Subcutaneous adipose tissue (tissue), 4 donors: ENCODE measurements around the gene HSD3B7. TPM values are rescaled to one million over a fixed set of nuclear protein-coding genes. Genes with fewer than 3 reads are reported as not detected.

Experiments
- total RNA-seq, 4 donors: library from RNA; depleted of rRNA; stranded (reverse); fragments of >200 nt; gene quantifications; one replicate each; pipeline ENCODE4 v1.1.0, GENCODE V29; 2016
- TF ChIP-seq, protein P1 (sequence below): fragments of 450-650 bp; IDR thresholded peaks from one replicate; pipeline ENCODE4 v1.5.1; 2016; ENCODE audit warnings: low read depth, mild to moderate bottlenecking, control low read depth, antibody characterized with exemption, moderate library complexity

Gene HSD3B7
- total RNA-seq, 4 donors from 2014 or later = 18.3 to 73.8 (median 30.0) TPM

- TF ChIP-seq, protein P1, sequence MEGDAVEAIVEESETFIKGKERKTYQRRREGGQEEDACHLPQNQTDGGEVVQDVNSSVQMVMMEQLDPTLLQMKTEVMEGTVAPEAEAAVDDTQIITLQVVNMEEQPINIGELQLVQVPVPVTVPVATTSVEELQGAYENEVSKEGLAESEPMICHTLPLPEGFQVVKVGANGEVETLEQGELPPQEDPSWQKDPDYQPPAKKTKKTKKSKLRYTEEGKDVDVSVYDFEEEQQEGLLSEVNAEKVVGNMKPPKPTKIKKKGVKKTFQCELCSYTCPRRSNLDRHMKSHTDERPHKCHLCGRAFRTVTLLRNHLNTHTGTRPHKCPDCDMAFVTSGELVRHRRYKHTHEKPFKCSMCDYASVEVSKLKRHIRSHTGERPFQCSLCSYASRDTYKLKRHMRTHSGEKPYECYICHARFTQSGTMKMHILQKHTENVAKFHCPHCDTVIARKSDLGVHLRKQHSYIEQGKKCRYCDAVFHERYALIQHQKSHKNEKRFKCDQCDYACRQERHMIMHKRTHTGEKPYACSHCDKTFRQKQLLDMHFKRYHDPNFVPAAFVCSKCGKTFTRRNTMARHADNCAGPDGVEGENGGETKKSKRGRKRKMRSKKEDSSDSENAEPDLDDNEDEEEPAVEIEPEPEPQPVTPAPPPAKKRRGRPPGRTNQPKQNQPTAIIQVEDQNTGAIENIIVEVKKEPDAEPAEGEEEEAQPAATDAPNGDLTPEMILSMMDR = no peak
Observed at GRCh38 chr16:31000671-31001382, 15.8 kb downstream of the HSD3B7 start.

DNA sequence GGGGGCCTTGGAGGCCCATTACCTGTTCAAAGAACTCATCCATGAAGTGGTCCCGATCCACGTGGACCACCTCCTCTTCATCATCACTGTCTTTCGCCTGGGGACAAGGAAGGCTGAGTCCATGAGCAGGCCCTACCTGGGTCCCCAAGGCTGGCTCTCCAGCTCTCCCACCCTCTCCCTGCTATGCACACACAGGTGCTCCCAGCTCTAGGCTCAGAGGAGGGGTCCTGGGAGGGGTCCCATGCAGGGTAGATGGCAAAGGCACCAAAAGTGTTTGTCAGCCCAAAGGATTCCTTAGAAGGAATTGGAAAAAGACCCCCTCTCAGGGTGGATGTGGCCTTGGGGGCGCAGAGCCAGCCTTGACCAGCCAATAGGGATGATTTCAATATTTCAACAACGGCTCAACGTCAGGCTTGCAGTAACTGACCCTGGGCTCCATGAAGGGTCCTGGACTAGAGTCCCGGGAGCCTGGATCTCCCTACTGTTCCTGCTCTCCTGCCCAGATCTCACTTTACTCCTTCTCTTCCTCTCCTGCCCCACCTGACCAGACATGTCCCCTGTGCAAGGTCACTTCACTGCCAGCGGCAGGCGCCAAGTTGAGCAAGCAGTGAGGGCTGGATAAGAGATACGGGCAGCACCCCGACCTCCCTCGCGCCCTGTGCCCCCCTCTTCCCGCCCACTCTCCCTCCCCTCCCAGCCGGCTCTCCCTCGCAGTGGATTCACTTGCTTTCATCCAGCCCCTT is 16.7 kb downstream of the HSD3B7 start:
- TF ChIP-seq, protein P1 = no peak

- TF ChIP-seq, protein P1 = no peak
Observed at GRCh38 chr16:31002250-31002700, 17.3 kb downstream of the HSD3B7 start.

GRCh38 chr16:31002862-31003341 is 17.9 kb downstream of the HSD3B7 start:
- TF ChIP-seq, protein P1 = no peak

DNA sequence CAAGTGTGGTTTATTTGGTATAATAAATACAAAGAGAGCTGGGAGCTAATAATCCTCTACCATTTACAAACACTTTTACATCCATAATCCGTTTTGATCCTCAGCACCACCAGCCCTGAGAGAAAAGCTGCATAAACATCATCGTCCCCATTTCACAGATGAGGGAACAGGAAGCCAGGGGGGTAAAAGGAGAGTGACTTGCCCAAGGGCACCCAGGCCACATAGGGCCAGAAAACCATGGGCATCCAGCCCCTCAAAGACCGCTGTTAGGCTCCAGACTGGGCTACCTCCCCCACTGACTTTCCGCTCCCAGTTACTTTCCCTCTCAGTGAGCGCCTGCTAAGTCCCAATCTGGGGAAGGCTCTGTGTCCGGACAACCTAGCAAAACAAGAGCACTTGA is 18.7 kb downstream of the HSD3B7 start:
- TF ChIP-seq, protein P1 = no peak

DNA sequence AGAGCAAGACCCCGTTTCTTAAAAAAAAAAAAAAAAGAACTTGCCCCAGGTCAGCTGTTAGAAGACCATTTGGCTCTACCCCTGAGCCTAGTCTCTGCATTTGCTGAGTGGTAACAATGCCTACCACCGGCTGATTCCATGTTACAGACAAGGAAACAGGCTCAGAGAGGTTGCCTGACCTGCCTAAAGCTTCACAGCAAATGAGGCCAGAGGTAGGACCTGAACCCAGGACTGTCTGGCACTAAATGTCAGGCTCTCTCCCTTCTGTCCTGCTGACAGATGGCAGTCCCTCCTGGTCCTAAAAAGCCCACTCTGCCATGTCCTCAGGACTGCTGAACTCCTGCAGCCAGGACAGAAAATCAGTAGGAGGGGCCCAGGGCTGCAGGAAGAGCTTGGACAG is 19.7 kb downstream of the HSD3B7 start:
- TF ChIP-seq, protein P1 = no peak
